ENCODE results near the gene FRRS1L. TPM values are rescaled to one million over a fixed set of nuclear protein-coding genes. Genes with fewer than 3 reads are reported as not detected.

Gene FRRS1L, protein sequence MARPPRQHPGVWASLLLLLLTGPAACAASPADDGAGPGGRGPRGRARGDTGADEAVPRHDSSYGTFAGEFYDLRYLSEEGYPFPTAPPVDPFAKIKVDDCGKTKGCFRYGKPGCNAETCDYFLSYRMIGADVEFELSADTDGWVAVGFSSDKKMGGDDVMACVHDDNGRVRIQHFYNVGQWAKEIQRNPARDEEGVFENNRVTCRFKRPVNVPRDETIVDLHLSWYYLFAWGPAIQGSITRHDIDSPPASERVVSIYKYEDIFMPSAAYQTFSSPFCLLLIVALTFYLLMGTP
- total RNA-seq, result 4.9 and 6.1 TPM in 2 replicates
- long read RNA-seq, partial matches to known transcripts, result 2 of 5 reads
- long read RNA-seq, other reads (novel, unspliced or antisense), result 3 of 5 reads

GRCh38 chr9:109166771-109167601, at the start of gene FRRS1L:
FRRS1L (minus strand) TSS chr9:109167249; CDS start chr9:109167138, 111 bp downstream.
- Mint-ChIP-seq H3K4me3 (ENCODE audit: low read depth) (peak within 1 kb of the TSS; percentile 83), H3K27me3 (peaks cover 31% of the 10 kb centered on the region), H3K27ac (peak within 1 kb of the TSS; percentile 90), H3K4me1 (ENCODE audit: low read depth) (peaks cover 4% of the 10 kb centered on the region), H3K36me3 (ENCODE audit: insufficient read depth) (peaks cover 1% of the 10 kb centered on the region), H3K9me3 (ENCODE audit: low read depth) (no peaks in the 10 kb centered on the region)
- TF ChIP-seq, protein P1, sequence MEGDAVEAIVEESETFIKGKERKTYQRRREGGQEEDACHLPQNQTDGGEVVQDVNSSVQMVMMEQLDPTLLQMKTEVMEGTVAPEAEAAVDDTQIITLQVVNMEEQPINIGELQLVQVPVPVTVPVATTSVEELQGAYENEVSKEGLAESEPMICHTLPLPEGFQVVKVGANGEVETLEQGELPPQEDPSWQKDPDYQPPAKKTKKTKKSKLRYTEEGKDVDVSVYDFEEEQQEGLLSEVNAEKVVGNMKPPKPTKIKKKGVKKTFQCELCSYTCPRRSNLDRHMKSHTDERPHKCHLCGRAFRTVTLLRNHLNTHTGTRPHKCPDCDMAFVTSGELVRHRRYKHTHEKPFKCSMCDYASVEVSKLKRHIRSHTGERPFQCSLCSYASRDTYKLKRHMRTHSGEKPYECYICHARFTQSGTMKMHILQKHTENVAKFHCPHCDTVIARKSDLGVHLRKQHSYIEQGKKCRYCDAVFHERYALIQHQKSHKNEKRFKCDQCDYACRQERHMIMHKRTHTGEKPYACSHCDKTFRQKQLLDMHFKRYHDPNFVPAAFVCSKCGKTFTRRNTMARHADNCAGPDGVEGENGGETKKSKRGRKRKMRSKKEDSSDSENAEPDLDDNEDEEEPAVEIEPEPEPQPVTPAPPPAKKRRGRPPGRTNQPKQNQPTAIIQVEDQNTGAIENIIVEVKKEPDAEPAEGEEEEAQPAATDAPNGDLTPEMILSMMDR (IDR thresholded peaks at IDR 0.05; ENCODE audit: unreplicated experiment), result no peak
- DNase-seq (ENCODE audit: low spot score, unreplicated experiment), result peak; percentile 19

- TF ChIP-seq, protein P1 (IDR thresholded peaks at IDR 0.05; ENCODE audit: unreplicated experiment), result no peak
- H3K4me1 Mint-ChIP-seq (ENCODE audit: low read depth), result peaks cover 2% of the 10 kb centered on the region
- H3K27ac Mint-ChIP-seq, result no peak overlapping the region
- H3K36me3 Mint-ChIP-seq (ENCODE audit: insufficient read depth), result no peaks in the 10 kb centered on the region
- peaks cover 16% of the 10 kb centered on the region for H3K27me3 Mint-ChIP-seq
- DNase-seq (ENCODE audit: low spot score, unreplicated experiment), result no peak
- H3K4me3 Mint-ChIP-seq (ENCODE audit: low read depth), result no peak overlapping the region
- no peaks in the 10 kb centered on the region for H3K9me3 Mint-ChIP-seq (ENCODE audit: low read depth)
These were observed 47.4 kb upstream of the FRRS1L start for GRCh38 chr9:109214414-109214813.

- Mint-ChIP-seq H3K9me3 (ENCODE audit: low read depth) (no peaks in the 10 kb centered on the region), H3K27me3 (peaks cover 12% of the 10 kb centered on the region), H3K4me3 (ENCODE audit: low read depth) (no peak overlapping the region), H3K4me1 (ENCODE audit: low read depth) (peaks cover 2% of the 10 kb centered on the region), H3K36me3 (ENCODE audit: insufficient read depth) (no peaks in the 10 kb centered on the region), H3K27ac (no peak overlapping the region)
- no peak for DNase-seq (ENCODE audit: low spot score, unreplicated experiment)
- TF ChIP-seq, protein P1 (IDR thresholded peaks at IDR 0.05; ENCODE audit: unreplicated experiment), result no peak
These were observed 46.5 kb upstream of the FRRS1L start for GRCh38 chr9:109213285-109214121.

- Mint-ChIP-seq H3K36me3 (ENCODE audit: insufficient read depth) (no peaks in the 10 kb centered on the region), H3K27ac (no peak overlapping the region), H3K9me3 (ENCODE audit: low read depth) (no peaks in the 10 kb centered on the region), H3K4me1 (ENCODE audit: low read depth) (peaks cover 2% of the 10 kb centered on the region), H3K27me3 (peaks cover 9% of the 10 kb centered on the region), H3K4me3 (ENCODE audit: low read depth) (no peak overlapping the region)
- DNase-seq (ENCODE audit: low spot score, unreplicated experiment), result no peak
- TF ChIP-seq, protein P1 (IDR thresholded peaks at IDR 0.05; ENCODE audit: unreplicated experiment), result no peak
These were observed 45.7 kb upstream of the FRRS1L start for GRCh38 chr9:109212768-109213167.

DNA sequence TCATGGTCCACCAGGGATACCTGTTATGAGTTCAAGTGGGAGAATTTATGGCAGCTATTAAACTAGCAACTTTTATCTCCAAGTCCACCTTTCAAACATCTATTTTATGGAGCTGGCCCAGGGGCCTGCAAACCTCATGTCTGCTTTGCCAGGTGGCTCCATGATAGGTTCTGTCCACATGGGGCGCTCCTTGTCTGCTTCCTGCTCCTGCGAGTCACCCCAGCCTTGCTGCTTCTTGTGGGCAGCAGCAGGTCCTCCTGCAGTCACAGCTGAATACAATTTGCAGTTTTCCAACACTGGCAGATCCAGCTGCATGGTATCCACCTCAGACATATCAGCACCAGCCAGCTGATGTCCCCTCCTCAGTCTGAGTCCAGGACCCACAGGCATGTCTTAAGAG, 39.6 kb upstream of the FRRS1L start:
- TF ChIP-seq, protein P1 (IDR thresholded peaks at IDR 0.05; ENCODE audit: unreplicated experiment), result peak; percentile 15
- Mint-ChIP-seq H3K4me1 (ENCODE audit: low read depth) (peaks cover 15% of the 10 kb centered on the region), H3K4me3 (ENCODE audit: low read depth) (no peak overlapping the region), H3K36me3 (ENCODE audit: insufficient read depth) (no peaks in the 10 kb centered on the region), H3K9me3 (ENCODE audit: low read depth) (no peaks in the 10 kb centered on the region), H3K27ac (no peak overlapping the region), H3K27me3 (peaks cover 4% of the 10 kb centered on the region)
- no peak for DNase-seq (ENCODE audit: low spot score, unreplicated experiment)

Measured in progenitor cell of endocrine pancreas (in vitro differentiated cells).